NCI-H2107 treated with DMSO at 0.1 percent for 48 hours (cell line): ENCODE results near the gene LRMDA.

ENCODE experiments used
- DNase-seq: peaks from one replicate; lab custom pipeline; 2025; ENCODE audit not compliant: unreplicated experiment; lab: John Stamatoyannopoulos, UW

The LRMDA gene

DNA sequence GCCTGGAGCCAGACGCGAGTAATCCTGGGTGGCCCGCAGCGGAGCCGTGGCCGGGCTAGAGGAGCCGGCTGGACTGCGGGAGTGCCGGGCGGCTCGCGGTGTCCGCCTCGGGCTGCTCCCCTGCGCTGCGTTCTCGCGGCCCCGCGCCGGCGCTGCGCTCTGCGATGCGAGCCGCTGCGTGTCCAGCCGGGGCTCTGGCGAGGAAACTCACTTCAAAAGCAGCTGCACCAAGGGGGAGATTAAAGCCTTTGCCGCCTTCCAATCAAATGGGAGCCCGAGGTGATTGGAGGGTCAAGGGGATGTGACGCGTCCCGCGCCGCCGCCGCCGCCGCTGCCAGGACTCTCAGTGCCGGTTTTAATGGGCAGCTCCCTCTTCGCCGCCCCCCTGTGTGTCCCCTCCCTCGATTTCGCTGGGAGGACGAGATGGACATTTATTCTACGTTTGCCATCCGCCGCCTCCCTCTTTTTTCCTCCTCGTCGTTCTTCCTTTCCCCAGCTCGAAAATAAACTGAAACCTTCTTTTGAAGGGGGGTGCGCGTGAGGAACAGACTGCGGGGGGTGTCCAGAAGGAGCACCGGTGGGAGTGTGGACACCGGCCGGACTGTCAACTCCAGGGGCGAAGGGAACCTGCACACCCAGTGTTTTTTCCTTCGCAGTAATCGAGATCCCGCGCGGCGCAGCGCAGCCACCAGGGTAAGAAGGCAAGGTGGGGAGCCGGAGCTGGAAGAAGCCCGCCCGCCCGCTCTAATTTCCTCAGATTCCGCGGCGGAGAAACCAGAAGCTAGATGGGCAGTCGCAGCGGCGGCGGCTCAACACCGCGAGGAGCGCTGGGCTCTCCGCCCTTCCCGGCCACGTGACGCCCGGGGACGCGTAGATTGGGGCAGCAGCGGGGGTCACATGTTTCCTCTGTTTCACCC is 29.6 kb upstream of the LRMDA start, which contains the start of gene ZNF503:
ZNF503 (minus strand) TSS at position 196 of the 917 bp plus-strand sequence. CDS start 345 bp downstream, outside the sequence.
- peak; percentile 85 for DNase-seq

DNA sequence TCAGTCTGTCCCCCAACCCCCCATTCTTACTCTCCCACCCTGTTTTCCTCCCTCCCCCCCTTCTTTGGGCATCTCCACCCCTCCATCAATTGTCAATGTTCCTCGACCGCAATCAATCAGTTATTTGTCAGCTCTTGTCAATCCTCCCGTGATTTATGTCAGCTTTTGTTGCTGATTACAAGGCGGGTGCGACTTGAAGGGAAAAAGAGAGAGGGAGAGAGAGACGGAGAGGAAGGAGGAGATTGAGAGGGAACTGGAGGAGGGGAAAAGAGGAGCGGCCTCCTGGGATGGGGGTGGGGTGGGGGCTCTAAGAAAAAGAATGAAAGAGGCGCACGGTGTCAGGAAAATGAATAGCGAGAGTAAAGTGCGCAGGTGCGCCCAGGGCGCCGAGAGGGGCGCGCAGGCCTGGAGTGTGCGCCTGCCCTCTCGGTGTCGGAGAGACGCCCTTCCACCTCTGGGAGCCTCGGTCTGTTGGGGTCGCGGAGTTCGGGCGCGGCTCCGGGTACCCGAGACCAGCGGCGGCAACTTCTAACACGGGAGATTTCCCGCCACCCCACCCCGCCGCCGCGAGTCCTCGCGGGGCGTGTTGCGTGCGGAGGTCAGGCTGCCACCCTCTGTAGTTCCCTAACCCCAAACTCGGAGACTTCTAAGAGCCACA is 28.8 kb upstream of the LRMDA start:
- DNase-seq: peak; percentile 58

DNA sequence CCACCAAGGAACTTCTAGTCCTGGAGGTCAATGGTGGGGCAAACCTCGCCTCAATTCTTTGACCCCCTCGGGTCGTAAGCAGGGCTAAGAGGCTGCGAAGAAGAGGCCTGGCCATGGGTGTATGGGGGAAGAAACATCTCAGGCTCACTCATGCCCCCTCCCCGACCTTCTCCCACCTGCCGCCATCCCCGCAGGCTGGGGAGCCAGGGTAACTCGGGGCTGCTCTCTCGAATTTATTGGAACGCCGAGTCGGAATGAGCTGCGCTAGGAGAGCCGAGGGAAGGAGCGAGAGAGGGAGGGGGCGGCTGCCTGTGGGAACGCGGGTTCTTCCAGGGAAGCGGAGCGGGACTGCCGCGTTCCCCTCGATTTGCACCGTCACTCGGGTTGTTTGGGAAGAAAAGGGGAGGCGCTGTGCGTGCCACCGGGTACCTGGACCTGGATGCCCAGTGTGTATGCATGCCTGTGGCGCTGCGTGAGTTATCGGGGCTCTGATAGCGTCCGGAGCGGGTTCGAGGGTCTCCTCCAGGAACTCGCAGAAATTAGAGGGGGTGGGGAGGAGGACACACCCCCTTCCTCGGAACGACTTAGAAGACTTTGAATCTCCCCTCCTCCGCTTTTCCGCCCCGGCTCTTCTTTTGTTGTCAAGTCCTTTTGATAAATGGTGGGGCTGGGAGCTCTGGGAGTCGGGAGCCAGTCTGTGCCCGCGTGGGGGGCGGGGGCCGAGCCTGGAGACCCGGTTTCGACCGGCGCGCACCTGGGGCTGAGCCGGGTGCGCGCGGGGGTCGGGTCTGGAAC is 28.1 kb upstream of the LRMDA start:
- DNase-seq: no peak

DNA sequence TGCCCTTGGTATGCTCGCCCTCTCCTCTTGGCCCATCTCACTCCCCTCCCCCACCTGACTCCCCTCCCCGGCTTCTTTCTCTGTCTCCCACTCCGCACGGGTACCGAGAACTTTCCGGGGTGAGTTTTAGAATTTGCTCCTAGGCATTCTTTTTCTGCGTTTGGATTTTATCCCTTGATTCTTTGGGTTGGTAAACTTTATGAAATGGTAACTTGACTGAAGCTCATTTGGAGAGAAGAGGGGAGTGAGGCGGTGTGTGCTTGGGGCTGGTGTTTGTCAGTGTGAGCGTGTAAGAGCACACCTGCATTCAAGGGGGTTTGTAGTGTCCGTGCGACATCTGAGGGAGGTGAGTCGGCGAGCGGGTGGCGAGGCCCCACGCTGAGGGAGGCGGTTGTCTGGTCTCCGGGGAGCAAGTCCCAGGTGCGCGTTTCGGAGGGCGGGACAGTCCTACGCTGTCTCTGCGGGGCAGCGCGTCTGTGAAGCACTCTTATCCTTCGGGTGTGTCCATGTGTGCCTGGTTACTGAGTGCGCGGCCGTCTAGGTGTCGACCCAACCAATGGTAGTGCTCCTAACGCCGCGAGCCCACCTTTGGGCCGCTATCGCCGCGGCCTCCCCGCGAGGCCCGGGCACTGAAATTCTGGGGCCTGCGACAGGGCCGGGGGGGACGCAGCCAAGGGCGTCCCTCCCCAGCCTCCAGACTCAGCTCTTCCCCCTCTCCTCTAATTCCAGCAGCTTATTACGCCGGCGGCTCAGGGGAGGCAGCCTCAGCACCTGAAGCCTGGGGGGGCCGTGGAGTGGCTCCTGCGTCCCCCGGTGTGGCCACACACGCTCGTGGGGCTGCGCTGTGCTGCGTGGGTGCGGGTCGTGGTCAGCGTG is 27.2 kb upstream of the LRMDA start:
- DNase-seq: peak; percentile 26

DNA sequence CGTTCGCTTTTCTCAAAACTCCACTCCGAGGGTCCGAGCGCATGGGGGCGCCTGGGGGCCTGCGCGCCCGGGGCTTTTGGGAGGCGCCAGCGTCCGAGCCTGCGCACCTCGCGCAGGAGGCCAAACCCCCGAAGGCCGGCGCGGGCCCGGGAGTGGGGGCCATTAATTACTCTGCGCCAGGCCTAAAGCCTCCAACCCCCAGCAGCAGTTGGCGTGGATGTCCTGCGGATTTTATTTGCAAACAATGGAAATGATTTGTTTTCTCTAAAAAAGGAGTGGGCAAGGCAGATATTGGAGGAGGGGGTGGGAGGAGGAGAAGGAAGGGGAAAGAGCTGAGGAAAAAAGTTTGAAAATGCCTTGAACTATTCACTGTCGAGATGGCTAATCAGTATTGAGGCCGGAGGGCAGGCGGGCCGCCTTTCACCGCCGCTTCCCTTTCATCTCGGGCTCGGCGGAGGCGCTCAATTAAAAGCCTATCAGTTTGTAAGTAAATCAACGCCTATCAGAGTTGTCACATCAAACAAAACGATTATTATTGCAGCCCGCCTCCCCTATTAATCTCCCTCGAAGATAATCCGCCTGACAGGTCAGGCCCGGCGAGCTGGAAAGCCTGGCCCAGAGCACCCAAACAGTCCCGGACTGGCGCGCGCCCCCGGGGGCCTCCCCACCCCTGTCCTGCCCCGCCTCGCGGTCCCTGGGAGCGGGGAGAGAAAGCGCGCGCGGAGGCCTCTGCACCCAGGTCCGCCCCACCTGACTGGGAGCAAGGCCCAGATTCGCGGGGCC is 26.4 kb upstream of the LRMDA start:
- DNase-seq: no peak

DNA sequence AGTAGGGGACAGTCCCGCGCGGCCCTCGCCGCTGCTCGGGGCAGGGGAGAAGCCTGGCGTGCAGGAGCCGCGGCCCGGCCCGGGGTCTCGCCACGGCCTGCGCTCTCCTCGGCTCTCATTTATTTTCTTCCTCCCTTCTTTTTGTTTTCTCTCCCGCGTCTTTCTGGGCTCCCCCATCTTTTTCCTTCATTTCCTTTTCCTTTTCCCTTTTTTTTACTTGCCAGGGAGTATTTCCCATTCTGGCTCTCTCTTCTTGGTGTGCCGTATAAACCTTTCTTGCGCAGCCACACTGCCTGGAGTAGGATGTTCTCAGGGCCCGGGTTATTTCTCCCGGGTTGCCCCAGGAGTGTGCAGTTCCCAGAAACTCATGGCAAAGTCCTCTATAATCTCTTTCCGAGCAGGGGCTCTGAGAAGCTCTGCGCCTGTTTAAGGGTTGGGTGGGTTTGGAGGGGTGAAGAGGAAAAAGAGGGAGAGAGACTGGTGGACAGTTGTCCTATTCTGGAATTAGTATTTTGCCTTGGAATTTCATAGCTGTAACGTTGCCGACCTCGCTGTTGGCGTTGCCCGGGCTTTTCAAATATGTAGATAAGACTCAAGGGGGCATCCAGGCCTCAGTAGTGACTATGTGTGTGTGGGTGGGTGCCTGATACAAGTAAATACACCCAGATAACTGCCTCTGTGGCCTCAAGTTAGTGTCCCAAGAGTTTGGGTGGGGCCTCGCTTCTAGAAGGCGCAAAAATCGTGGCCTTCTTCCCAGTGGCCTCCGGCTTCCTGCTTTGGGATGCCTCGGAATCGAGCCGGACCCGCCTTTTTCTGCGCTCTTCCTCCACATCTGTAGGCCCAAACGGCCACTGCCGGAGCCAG is 25.6 kb upstream of the LRMDA start:
- no peak for DNase-seq

DNA sequence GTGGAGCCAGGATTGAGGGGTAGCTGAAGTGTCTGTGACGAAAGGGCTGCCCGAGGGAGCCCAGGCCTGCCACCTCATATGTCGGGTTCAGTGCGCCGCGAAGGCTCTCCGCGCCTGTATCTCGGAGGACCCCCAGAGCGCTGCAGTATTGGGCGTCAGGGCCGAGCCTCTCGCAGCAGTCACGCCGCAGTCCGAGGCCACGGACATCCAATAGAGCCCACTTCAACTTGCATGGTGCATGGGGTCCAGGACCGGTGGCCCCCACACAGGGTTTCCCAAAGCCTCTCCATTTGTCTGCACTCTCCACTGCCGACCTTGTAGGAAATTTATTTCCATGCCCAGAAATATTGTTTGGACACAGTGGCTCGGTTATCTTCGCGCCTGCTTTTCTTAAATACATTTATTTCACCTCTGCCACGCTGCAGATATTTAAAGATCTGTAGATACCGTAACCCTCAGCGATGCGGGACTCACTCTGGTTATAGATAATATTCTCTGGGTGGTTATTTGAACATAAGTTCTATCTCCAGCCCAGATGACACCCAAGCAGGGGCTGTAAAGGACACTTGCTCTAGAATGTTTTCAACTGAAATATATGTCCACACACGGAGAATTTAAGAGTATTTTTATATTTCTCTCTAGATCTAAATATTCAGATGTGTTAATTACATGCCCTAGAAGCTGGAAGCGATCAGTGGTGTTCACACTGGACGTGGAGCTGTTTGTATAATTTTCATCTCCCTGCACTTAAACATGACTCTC is 24.8 kb upstream of the LRMDA start:
- DNase-seq: no peak

DNA sequence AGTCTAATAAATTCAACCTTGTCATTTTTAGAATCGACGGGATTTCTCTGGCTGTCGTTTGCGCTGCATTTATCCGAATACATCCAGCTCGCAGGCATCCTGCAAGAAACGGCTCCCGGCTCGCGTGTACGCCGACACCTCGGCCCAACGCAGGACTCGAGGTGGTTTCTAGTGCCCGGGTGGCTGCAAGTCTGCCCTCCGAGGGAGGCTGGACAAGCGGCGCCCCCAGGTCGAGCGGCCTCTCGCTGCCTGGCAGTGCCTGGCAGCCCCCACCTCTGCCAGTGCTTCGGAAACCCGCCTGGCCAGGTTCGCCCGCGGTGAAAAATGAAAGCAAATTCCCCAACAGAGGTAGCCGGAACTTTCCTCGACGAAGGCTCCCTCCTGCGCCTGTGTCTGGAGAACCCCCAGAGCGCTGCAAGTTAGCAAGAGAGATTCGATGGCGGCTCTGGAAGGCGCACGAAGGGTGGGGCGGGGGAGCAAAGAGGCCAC is 24.2 kb upstream of the LRMDA start:
- no peak for DNase-seq

DNA sequence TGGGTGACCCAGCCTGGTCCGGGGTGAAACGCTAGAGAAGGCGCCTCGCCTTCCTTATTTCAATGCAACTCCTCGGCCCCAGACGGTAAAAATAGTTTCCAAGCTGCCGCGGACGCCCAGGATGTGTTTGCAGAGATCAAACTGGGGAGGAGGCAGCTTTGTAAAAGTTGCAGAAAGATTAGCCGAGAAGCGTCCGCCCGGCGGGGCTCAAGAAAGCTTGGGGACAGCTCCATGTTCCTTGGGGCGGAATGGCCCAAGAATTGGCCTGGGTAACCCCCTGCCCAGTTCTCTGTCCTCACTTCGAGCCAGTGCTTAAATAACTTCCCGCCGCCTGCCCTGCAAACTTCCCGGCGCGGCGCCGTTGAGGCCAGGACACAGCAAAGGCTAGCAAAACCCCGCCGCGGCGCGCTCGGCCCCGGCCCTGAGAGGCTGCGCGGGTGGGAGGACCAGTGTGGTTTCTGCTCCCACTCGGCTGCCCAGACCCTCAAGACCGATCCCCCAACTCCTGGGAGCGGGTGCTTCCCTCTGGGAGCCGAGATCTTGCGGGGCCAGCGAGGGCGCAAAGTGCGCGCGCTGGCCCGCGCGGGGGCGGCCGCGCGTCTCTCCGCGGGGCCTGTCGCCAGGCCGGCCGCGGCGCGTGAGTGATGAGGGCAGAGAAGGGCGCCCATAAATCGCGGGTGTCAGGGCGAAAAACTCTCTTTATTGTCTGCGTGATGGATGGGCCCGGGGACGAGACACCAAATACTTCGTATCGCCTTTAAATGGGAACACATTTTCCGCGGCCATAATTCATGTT is 23.5 kb upstream of the LRMDA start:
- no peak for DNase-seq

DNA sequence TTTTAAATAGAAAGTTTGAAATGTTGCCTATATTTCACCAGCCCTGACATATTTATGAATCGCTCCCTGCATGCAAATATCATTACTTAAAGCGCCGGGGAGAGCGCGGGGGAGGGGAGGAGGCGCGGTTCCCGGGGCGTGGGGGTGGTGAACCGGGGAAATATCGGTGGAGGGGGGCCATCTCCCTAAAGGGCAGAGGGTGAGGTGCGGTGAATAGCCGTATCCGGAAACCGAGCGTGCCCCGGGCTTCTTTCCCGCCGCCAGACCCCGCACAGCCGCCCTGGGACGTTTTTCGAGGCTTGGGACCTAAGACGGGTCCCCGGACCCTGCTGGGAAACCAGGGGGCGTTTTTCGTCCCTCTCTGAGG is 22.9 kb upstream of the LRMDA start:
- DNase-seq: no peak

DNA sequence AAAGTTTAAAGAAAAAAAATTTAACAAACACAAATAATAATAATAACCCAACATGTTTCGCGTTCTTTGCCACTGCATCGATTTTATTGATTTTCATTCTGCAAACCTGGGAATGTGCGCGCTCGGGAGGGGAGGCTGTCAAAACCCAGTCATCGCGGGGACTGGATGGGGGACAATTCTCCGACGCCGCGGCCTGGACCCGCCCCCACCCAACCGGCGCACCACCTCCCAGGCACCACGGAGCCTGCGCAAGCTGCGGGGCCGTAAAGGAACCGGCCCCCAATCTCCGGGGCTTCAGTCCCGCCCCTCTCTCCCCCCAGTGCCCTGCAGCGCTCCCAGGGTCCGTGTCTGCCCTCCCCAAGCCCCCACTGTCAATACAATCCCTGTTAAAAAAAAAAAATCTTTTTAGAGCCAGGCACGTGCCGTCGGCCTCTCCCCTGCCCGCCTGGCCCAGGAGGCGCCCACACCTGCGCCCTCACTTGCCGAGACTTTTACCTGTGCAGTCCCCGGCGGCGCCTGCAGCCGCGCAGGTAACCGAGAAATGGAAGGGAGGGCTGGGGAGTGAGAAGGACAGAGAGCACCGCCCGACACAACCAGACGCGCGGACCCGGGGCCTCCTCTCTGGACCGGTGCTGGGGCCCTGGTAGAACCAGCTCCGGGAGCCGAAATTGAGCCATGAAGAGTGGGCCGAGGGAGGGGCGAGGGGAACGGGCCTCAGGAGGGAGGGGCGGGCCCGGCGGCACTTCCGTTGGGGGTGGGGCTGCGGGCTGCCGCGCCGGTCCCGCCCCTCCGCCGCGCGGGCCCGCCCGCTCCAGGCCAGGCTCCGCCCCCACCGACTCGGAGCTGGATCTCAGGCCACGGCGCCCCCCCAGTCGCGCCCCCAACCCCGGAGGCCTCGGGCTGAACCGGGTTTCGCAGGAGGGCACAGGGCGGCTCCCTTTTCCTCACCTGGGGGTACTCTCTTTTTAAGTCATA is 22.2 kb upstream of the LRMDA start:
- DNase-seq: no peak

DNA sequence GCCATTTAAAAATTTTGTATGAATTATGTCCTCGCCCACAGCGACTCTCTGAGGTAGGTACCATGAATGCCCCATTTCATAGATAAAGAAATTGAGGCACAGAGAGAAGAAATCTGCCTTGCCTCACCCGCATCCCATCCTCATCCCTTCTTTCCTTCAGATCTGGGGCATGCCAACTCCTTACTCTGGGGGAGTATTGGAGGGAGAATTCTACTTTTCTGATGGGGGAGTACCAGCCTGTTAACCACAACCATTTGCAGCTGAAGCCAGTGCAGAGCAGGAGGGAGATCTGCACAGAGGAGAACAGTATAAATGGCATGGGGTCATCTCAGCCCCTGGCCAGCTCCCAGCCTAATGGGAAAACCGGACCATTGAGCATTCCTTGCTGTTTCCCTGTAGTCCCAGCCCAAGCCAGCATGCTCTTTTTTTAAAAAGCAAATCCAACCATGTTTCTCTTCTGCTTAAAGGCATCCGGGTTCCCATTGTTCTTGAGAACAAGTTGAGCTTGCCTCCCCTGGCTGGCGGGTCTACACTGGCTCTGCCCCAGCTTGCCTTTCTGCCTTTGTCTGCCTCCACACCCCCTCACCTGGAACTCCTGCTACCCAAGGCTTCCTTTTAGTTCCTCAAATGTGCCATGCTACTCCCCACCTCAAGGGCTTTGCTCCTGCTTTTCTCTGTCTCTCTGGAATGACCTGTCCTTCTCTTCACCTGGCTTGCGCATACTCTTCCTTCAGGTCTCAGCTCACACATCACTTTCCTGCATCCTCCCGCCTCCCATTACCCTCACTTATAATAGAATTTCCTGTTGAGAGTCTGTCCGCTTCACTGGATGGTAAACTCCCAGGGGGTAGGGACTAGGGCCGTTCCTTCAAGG is 21.1 kb upstream of the LRMDA start:
- no peak for DNase-seq

DNA sequence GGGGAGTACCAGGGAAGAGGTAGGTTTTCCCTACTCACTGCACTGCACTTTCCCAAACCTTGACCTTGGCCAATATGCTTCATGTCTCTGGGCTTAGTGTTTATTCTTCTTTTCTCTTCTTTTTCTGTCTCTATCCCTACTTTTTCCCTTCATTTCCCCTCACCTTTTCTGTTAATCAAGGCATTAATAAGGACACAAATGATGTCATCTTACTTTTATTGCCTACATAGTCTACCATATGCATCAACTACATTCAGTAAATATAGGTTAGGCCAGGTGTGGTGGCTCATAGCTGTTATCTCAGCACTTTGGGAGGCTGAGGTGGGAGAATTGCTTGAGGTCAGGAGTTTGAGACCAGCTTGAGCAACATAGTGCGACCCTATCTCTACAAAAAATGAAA is 16.9 kb upstream of the LRMDA start:
- no peak for DNase-seq

DNA sequence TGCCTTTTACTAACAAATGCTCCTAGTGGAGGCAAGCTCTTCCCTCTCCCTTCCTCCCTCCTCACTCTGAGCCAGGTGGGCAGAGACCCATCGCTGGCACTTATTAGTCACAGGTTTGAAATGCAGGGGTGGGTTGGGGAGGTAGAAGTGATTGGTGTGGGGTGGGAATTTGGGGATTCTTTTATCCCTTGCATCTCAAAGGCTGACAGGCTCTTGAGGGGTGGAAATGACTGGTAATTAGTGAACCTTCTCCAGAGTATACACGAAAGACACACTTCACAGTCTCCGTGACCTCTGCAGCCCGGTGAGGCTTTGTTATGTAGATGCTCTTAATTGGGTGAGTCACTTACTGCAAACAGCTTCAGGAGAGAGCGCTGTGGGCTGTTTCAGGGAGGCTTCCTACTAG is 13.9 kb upstream of the LRMDA start:
- DNase-seq: peak; percentile 28

DNA sequence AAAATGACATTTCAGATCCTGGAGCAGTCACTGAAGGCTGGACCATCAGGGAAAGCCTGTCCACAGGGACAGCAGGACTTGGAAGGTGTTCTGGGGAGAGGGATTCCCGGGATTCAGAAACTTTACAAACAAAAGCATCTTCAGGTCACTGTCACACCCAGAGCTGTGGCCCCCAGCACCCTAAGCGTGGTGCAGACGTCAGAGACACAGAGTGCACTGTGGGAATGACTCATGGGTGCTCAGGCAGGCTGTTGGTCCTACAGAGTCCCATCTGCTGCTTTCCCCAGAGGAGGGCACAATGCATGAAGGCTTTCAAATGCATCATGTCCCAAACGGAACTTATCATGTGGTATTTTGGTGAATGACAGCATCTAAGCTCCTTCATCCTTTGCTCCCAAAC is 13.1 kb upstream of the LRMDA start:
- DNase-seq: no peak
